ENCODE results near the gene FAM180A. TPM values are rescaled to one million over a fixed set of nuclear protein-coding genes. Genes with fewer than 3 reads are reported as not detected.

Gene FAM180A
- total and polyA plus RNA-seq, 10 of the 15 experiments (the other 5 are each of a cell fraction or from before 2014, with no cell fraction given), result not detected

- no TSS peak for BruUV-seq (replicated peaks)
- ATAC-seq, result no peak
- in situ Hi-C loops (cut with MboI), result no loop called here
- Histone ChIP-seq H2AFZ (ENCODE audit: control insufficient read depth, low read depth, low read length) (no peak overlapping the region), H3K9me3 (replicated peaks; ENCODE audit: control insufficient read depth, insufficient read depth, low read length) (no peaks in the 10 kb centered on the region), H3K27ac (ENCODE audit: control insufficient read depth, insufficient read depth) (no peak overlapping the region), H3K4me3 (no peak overlapping the region), H3K4me2 (ENCODE audit: control insufficient read depth, insufficient read depth) (no peak overlapping the region), H3K79me2 (ENCODE audit: control insufficient read depth, insufficient read depth, low read length) (no peaks in the 10 kb centered on the region), H3K27me3 (replicated peaks in 1 of 2; ENCODE audit: control insufficient read depth in 2 of 2, insufficient read depth in 2 of 2, low read length in 1 of 2) (no peaks in the 10 kb centered on the region), H4K20me1 (ENCODE audit: control insufficient read depth, insufficient read depth) (no peaks in the 10 kb centered on the region), H3K9ac (ENCODE audit: control insufficient read depth, insufficient read depth, low read length) (no peak overlapping the region), H3K4me1 (ENCODE audit: control insufficient read depth, insufficient read depth, low read length) (no peaks in the 10 kb centered on the region), H3K36me3 (ENCODE audit: control insufficient read depth in 2 of 2, insufficient read depth in 2 of 2, low read length in 1 of 2) (no peaks in the 10 kb centered on the region)
- ChIA-PET RAD21 (ENCODE audit: unreplicated experiment) (interaction anchor here (2.0 kb wide), 1 partner anchor 40 kb away, joined by 6 read pairs; no protein-coding TSS in a partner anchor), SMC1A (ENCODE audit: uncharacterized antibody, unreplicated experiment) (interaction anchor here (1.1 to 2.3 kb wide), 2 partner anchors 12 to 41 kb away, joined by 5 to 15 read pairs; no protein-coding TSS in a partner anchor), CTCF (interaction anchor here (0.6 to 4.4 kb wide), 8 partner anchors 8 to 1473 kb away, joined by 3 to 56 read pairs (median 4); partner anchors contain the start of genes NUP205 and SLC13A4), POLR2A (no interaction called here)
- intact Hi-C loops (cut with micrococcal nuclease; ENCODE audit: unreplicated experiment), result no loop called here
- TF ChIP-seq RUNX3 (IDR thresholded peaks at IDR 0.05; ENCODE audit: low read length), result no peak
- TF ChIP-seq ZZZ3 (IDR thresholded peaks at IDR 0.05; ENCODE audit: control insufficient read depth, insufficient read length, low read depth), result no peak
- TF ChIP-seq SPI1 (IDR thresholded peaks at IDR 0.05; ENCODE audit: borderline replicate concordance, insufficient read depth, low read depth, low read length), result no peak
- TF ChIP-seq ZNF687 (IDR thresholded peaks at IDR 0.05), result no peak
- TF ChIP-seq SREBF2 (IDR thresholded peaks at IDR 0.05; ENCODE audit: low read length), result no peak
- no peak for TF ChIP-seq CBX3 (IDR thresholded peaks at IDR 0.05; ENCODE audit: borderline replicate concordance, low read depth)
- no peak for TF ChIP-seq CHD4 (IDR thresholded peaks at IDR 0.05)
- no peak for TF ChIP-seq SMAD5 (IDR thresholded peaks at IDR 0.05; ENCODE audit: low read depth)
- no peak for TF ChIP-seq SUPT20H (IDR thresholded peaks at IDR 0.05; ENCODE audit: borderline replicate concordance, control insufficient read depth, low read depth, low read length)
- no peak for TF ChIP-seq ASH2L (IDR thresholded peaks at IDR 0.05; ENCODE audit: borderline replicate concordance, low read depth)
- DNase-seq (ENCODE audit: low read depth, low spot score), result no peak
- WGBS (ENCODE audit: insufficient coverage, insufficient replicate concordance, low lambda C conversion rate, missing lambda C conversion rate), result 38% methylated on average over 6 of the region's 7 CpGs
- no peak for FAIRE-seq
These were observed 35.8 kb downstream of the FAM180A start for GRCh38 chr7:135712796-135713195.

All from GM12878 (cell line).